SK-N-SH (cell line): Measurements from ENCODE around the gene KCNJ11. TPM values are rescaled to one million over a fixed set of nuclear protein-coding genes. Genes with fewer than 3 reads are reported as not detected.

Source experiments
- CTCF ChIA-PET: fragments of 300-600, 350-600 bp; formaldehyde crosslinking; extraction: SDS; loops from one replicate; lab custom pipeline; 2021; lab: Yijun Ruan, JAX
- POLR2A ChIA-PET: fragments of 350-600 bp; sonication (Branson Sonifier 250); formaldehyde crosslinking; extraction: SDS; loops from one replicate; lab custom pipeline; 2020; ENCODE audit warnings: antibody characterized with exemption, inconsistent platforms; lab: Yijun Ruan, JAX
- DNase-seq: peaks from one replicate; pipeline ENCODE4 v3.0.0; 2012
- H2AFZ ChIP-seq: fragments of 200-600 bp; sonication (generic); 2 replicates; pipeline ENCODE4 v1.8.1; 2016; ENCODE audit warnings: antibody characterized with exemption, mild to moderate bottlenecking, low read depth
- H3F3A ChIP-seq: fragments of 200-600 bp; sonication (generic); replicated peaks from 2 replicates; pipeline ENCODE3; 2016; ENCODE audit warnings: antibody characterized with exemption, mild to moderate bottlenecking; ENCODE audit not compliant: insufficient read depth
- H3K27ac ChIP-seq, 2 experiments: fragments of 200-500 bp in 1 of 2; fragments of 200-600 bp in 1 of 2; sonication (Bioruptor generic) in 1 of 2; sonication (generic), shearing (Covaris generic) in 1 of 2; 2 replicates each; pipeline versions ENCODE4 v1.5.1 to v1.6.1; 2014 to 2016; ENCODE audit warnings: low read depth in 2 of 2, inconsistent platforms in 1 of 2, low read length in 1 of 2, mild to moderate bottlenecking in 1 of 2, mixed read lengths in 1 of 2
- H3K27me3 ChIP-seq: fragments of 200-600 bp; sonication (generic), shearing (Covaris generic); 2 replicates; pipeline ENCODE4 v1.6.1; 2016; ENCODE audit warnings: mixed run types; ENCODE audit not compliant: insufficient read depth
- H3K36me3 ChIP-seq, 2 experiments: fragments of 200-500 bp in 1 of 2; fragments of 200-600 bp in 1 of 2; sonication (Bioruptor generic) in 1 of 2; sonication (generic) in 1 of 2; replicated peaks in 1 of 2; 2 replicates each; pipeline versions ENCODE3 to v1.5.1; 2014 to 2016; ENCODE audit warnings: low read length in 1 of 2, mild to moderate bottlenecking in 1 of 2; ENCODE audit not compliant: insufficient read depth in 2 of 2, control insufficient read depth in 1 of 2
- H3K4me1 ChIP-seq, 2 experiments: fragments of 200-500 bp in 1 of 2; fragments of 200-600 bp in 1 of 2; sonication (Bioruptor generic) in 1 of 2; sonication (generic), shearing (Covaris generic) in 1 of 2; 2 replicates each; pipeline versions ENCODE4 v1.5.1 to v1.6.1; 2014 to 2016; ENCODE audit warnings: low read depth in 1 of 2, low read length in 1 of 2, mixed run types in 1 of 2; ENCODE audit not compliant: insufficient read depth in 2 of 2, control insufficient read depth in 1 of 2
- H3K4me2 ChIP-seq: fragments of 200-600 bp; sonication (generic), shearing (Covaris generic); 2 replicates; pipeline ENCODE4 v1.6.1; 2017; ENCODE audit warnings: mixed run types
- H3K4me3 ChIP-seq, 2 experiments: fragments of 200-500 bp in 1 of 2; fragments of 200-600 bp in 1 of 2; sonication (Bioruptor generic) in 1 of 2; sonication (generic), shearing (Covaris generic) in 1 of 2; 2 replicates each; pipeline versions ENCODE4 v1.5.1 to v1.8.1; 2014 to 2016; ENCODE audit warnings: low read depth in 2 of 2, inconsistent platforms in 1 of 2, low read length in 1 of 2, mild to moderate bottlenecking in 1 of 2, mixed read lengths in 1 of 2, moderate library complexity in 1 of 2
- H3K79me2 ChIP-seq: fragments of 200-600 bp; sonication (generic); 2 replicates; pipeline ENCODE4 v1.8.1; 2017; ENCODE audit warnings: mild to moderate bottlenecking; ENCODE audit not compliant: insufficient read depth
- H3K9ac ChIP-seq: fragments of 200-600 bp; sonication (generic); 2 replicates; pipeline ENCODE4 v1.6.1; 2017; ENCODE audit warnings: mixed run types
- H3K9me2 ChIP-seq: fragments of 200-600 bp; sonication (generic); 2 replicates; pipeline ENCODE4 v1.6.1; 2017; ENCODE audit warnings: mixed run types
- H3K9me3 ChIP-seq: fragments of 200-600 bp; sonication (generic); 2 replicates; pipeline ENCODE4 v1.6.1; 2017; ENCODE audit warnings: mixed run types, mild to moderate bottlenecking, moderate library complexity
- H4K20me1 ChIP-seq: fragments of 200-600 bp; sonication (generic); 2 replicates; pipeline ENCODE4 v1.6.1; 2017; ENCODE audit warnings: mild to moderate bottlenecking, mixed run types; ENCODE audit not compliant: insufficient read depth
- CHD2 ChIP-seq: fragments of 150-350 bp; IDR thresholded peaks from 2 replicates; pipeline ENCODE4 v1.6.1; 2018; ENCODE audit warnings: low read length; ENCODE audit not compliant: partially characterized antibody
- CTCF ChIP-seq: fragments of 200-600 bp; sonication (generic); IDR thresholded peaks from 2 replicates; pipeline ENCODE4 v1.6.1; 2017; ENCODE audit warnings: antibody characterized with exemption, mild to moderate bottlenecking, moderate library complexity
- ELF1 ChIP-seq: IDR thresholded peaks from 2 replicates; pipeline ENCODE4 v1.4.0; 2012
- FOSL2 ChIP-seq: IDR thresholded peaks from 2 replicates; pipeline ENCODE4 v1.4.0; 2012; ENCODE audit warnings: low read depth, mild to moderate bottlenecking, moderate library complexity, borderline replicate concordance
- GABPA ChIP-seq: IDR thresholded peaks from 2 replicates; pipeline ENCODE4 v1.4.0; 2012; ENCODE audit warnings: low read depth, mild to moderate bottlenecking
- GATA2 ChIP-seq: sonication (generic); formaldehyde crosslinking; IDR thresholded peaks from 2 replicates; pipeline ENCODE4 v1.5.0; 2020; ENCODE audit warnings: mild to moderate bottlenecking, missing genetic modification reagents
- IRF3 ChIP-seq: fragments of 150-350 bp; IDR thresholded peaks from 2 replicates; pipeline ENCODE4 v1.6.1; 2016; ENCODE audit warnings: mild to moderate bottlenecking, low read depth, low read length
- MEF2A ChIP-seq: IDR thresholded peaks from 2 replicates; pipeline ENCODE4 v1.4.0; 2012; ENCODE audit warnings: low read depth, borderline replicate concordance
- NRF1 ChIP-seq: IDR thresholded peaks from 2 replicates; pipeline ENCODE4 v1.6.1; 2012; ENCODE audit warnings: low read depth, mild to moderate bottlenecking, low read length
- PBX3 ChIP-seq: IDR thresholded peaks from 2 replicates; pipeline ENCODE4; 2012
- POLR2AphosphoS5 ChIP-seq: IDR thresholded peaks from 2 replicates; pipeline ENCODE4 v1.6.1; 2012; ENCODE audit warnings: low read depth, low read length
- RCOR1 ChIP-seq: fragments of 150-350 bp; IDR thresholded peaks from 2 replicates; pipeline ENCODE4 v1.6.1; 2017; ENCODE audit warnings: antibody characterized with exemption, low read length
- RXRA ChIP-seq: IDR thresholded peaks from 2 replicates; pipeline ENCODE4 v1.4.0; 2012; ENCODE audit warnings: low read depth, mild to moderate bottlenecking, borderline replicate concordance
- TAF1 ChIP-seq: IDR thresholded peaks from 2 replicates; pipeline ENCODE4 v1.6.1; 2012; ENCODE audit warnings: low read depth, mild to moderate bottlenecking, low read length, moderate library complexity, borderline replicate concordance
- USF1 ChIP-seq: IDR thresholded peaks from 2 replicates; pipeline ENCODE4 v1.4.0; 2012; ENCODE audit warnings: low read depth, borderline replicate concordance
- WGBS: methylation state at CpG from one replicate; pipeline ENCODE4 v1.1.6; 2017; ENCODE audit warnings: low lambda C conversion rate; 5-methylcytosine and 5-hydroxymethylcytosine counted together
- polyA plus RNA-seq, 3 experiments: library from polyadenylated mRNA; depleted of rRNA; stranded (reverse); fragments of >200 nt; gene quantifications; 2 replicates each; pipeline ENCODE4 v1.2.3, GENCODE V29; 2012

The KCNJ11 gene
- polyA plus RNA-seq, 1 of the 3 experiments (the other 2 are of a cell fraction) = 0.23 TPM

GRCh38 chr11:17379383-17380180 is 8.9 kb downstream of the KCNJ11 start:
- WGBS = 73% methylated on average over 4 of the region's 7 CpGs

GRCh38 chr11:17378655-17379054 is 9.8 kb downstream of the KCNJ11 start:
- WGBS = 85% methylated on average over 2 of the region's 2 CpGs
- Histone ChIP-seq H3F3A (no peaks in the 10 kb centered on the region), H3K27me3 (no peaks in the 10 kb centered on the region), H3K4me2 (no peak overlapping the region), H3K79me2 (no peaks in the 10 kb centered on the region), H2AFZ (no peak overlapping the region), H3K4me1 (0 out of 4 replicates have a peak, but pooled peaks cover 0 to 4% of the 10 kb centered on the region in 2 experiments), H4K20me1 (no peaks in the 10 kb centered on the region), H3K4me3 (no peak overlapping the region), H3K36me3 (no peaks in the 10 kb centered on the region), H3K27ac (no peak overlapping the region), H3K9me2 (no peaks in the 10 kb centered on the region), H3K9ac (no peak overlapping the region), H3K9me3 (no peaks in the 10 kb centered on the region)
- TF ChIP-seq TAF1 (no peak), FOSL2 (no peak), PBX3 (no peak), POLR2AphosphoS5 (no peak), ELF1 (no peak), RCOR1 (no peak), CHD2 (no peak), GABPA (no peak), CTCF (no peak), RXRA (no peak), USF1 (no peak), IRF3 (no peak), MEF2A (no peak), NRF1 (no peak), GATA2 (CRISPR knock-in tag) (no peak)
- POLR2A ChIA-PET = no interaction called here
- DNase-seq = no peak
- CTCF ChIA-PET = interaction anchor here (1.5 to 18.5 kb wide), 3 partner anchors 12 to 134 kb away, joined by 3 to 1101 read pairs (median 4); no protein-coding TSS in a partner anchor

More at GRCh38 chr11:17379383-17380180, 8.9 kb downstream of the KCNJ11 start:
- H2AFZ ChIP-seq = no peak overlapping the region
- no peaks in the 10 kb centered on the region for H3K27me3 ChIP-seq
- H3F3A ChIP-seq = no peaks in the 10 kb centered on the region
- CTCF ChIA-PET = interaction anchor here (0.7 to 18.5 kb wide), 6 partner anchors 13 to 351 kb away, joined by 3 to 1101 read pairs (median 4); no protein-coding TSS in a partner anchor
- no peak overlapping the region for H3K9ac ChIP-seq
- H4K20me1 ChIP-seq = no peaks in the 10 kb centered on the region
- no peaks in the 10 kb centered on the region for H3K36me3 ChIP-seq
- DNase-seq = no peak
- no peak overlapping the region for H3K4me3 ChIP-seq
- no peak overlapping the region for H3K4me2 ChIP-seq
- H3K9me3 ChIP-seq = no peaks in the 10 kb centered on the region
- TF ChIP-seq POLR2AphosphoS5 (no peak), ELF1 (no peak)
- TF ChIP-seq, all 33 proteins: peak for 0
- Histone ChIP-seq H3K4me1 (peaks cover 0 to 4% of the 10 kb centered on the region in 2 experiments; a peak in 1 of 4 replicates), H3K79me2 (no peaks in the 10 kb centered on the region), H3K27ac (no peak overlapping the region), H3K9me2 (no peaks in the 10 kb centered on the region)
- POLR2A ChIA-PET = no interaction called here
